Ascending aorta (tissue), 2 donors: ENCODE measurements around the gene C14orf119. TPM values are rescaled to one million over a fixed set of nuclear protein-coding genes. Genes with fewer than 3 reads are reported as not detected.

ENCODE experiments used
- DNase-seq, 2 donors: peaks; one replicate each; pipeline ENCODE4 v3.0.0-alpha.2; 2019; ENCODE audit warnings: low spot score in 2 of 2
- H3K27ac ChIP-seq, 2 donors: fragments of 200-600 bp; sonication (generic); one replicate each; pipeline ENCODE4 v1.5.1; 2016 to 2017; ENCODE audit warnings: mild to moderate bottlenecking in 1 of 2
- H3K27me3 ChIP-seq: fragments of 200-600 bp; sonication (generic); one replicate; pipeline ENCODE4 v1.5.1; 2017
- H3K36me3 ChIP-seq, 2 donors: fragments of 200-600 bp; sonication (generic); one replicate each; pipeline ENCODE4 v1.5.1; 2016
- H3K4me1 ChIP-seq, 2 donors: fragments of 200-600 bp; sonication (generic); one replicate each; pipeline ENCODE4 v1.5.1; 2016 to 2017; ENCODE audit warnings: mild to moderate bottlenecking in 1 of 2
- H3K4me3 ChIP-seq, 2 donors: fragments of 200-600 bp; sonication (generic); one replicate each; pipeline ENCODE4 v1.5.1; 2016 to 2017; ENCODE audit warnings: mild to moderate bottlenecking in 1 of 2
- H3K9me3 ChIP-seq, 2 donors: fragments of 200-600 bp; sonication (generic); one replicate each; pipeline ENCODE4 v1.5.1; 2016
- intact Hi-C: fragments of 100-400 bp; cut with DNase I; formaldehyde crosslinking; loops from one replicate; pipeline ENCODE4 v1.15.1; 2023
- total RNA-seq: library from RNA; depleted of rRNA; stranded (reverse); fragments of >200 nt; gene quantifications from one replicate; pipeline ENCODE4 v1.1.0, GENCODE V29; 2016
- TF ChIP-seq, protein P1 (sequence below), 3 experiments: fragments of 200-600 bp in 2 of 3; fragments of 450-650 bp in 1 of 3; sonication (generic) in 2 of 3; IDR thresholded peaks; one replicate each; pipeline ENCODE4 v1.5.1; 2016 to 2019; ENCODE audit warnings: antibody characterized with exemption in 3 of 3, mild to moderate bottlenecking in 1 of 3, moderate library complexity in 1 of 3

The C14orf119 gene
- total RNA-seq, 1 donor from 2014 or later = 2.2 TPM

GRCh38 chr14:23129759-23130316 lies 34.5 kb downstream of the C14orf119 start:
- Histone ChIP-seq H3K27me3 (no peaks in the 10 kb centered on the region), H3K27ac (no peak overlapping the region), H3K4me3 (no peak overlapping the region), H3K36me3 (peaks cover 45 to 72% of the 10 kb centered on the region in 2 donors), H3K9me3 (no peaks in the 10 kb centered on the region), H3K4me1 (peaks cover 0 to 13% of the 10 kb centered on the region in 2 donors)
- intact Hi-C loops = no loop called here
- TF ChIP-seq, protein P1, sequence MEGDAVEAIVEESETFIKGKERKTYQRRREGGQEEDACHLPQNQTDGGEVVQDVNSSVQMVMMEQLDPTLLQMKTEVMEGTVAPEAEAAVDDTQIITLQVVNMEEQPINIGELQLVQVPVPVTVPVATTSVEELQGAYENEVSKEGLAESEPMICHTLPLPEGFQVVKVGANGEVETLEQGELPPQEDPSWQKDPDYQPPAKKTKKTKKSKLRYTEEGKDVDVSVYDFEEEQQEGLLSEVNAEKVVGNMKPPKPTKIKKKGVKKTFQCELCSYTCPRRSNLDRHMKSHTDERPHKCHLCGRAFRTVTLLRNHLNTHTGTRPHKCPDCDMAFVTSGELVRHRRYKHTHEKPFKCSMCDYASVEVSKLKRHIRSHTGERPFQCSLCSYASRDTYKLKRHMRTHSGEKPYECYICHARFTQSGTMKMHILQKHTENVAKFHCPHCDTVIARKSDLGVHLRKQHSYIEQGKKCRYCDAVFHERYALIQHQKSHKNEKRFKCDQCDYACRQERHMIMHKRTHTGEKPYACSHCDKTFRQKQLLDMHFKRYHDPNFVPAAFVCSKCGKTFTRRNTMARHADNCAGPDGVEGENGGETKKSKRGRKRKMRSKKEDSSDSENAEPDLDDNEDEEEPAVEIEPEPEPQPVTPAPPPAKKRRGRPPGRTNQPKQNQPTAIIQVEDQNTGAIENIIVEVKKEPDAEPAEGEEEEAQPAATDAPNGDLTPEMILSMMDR (IDR thresholded peaks at IDR 0.05) = no peak
- DNase-seq = no peak

DNA sequence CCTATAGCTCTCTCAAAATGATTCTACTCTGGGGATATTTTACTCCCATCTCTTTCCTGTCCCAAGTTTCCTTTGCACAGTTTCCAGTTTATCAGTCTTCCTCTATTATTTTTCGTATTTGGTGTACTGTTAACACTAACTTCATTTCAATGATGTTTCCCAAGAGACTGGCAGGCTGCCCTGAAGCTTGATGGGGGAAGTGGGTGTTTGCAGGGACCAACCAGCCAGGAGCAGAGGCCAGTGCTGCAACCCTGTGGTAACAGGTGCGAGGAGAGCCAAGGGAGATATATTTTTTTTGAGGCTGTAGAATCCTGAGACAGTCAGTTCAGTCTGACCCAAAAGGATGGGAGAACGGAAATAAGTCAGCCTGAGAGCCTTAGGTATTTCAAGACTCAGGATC lies 35.6 kb downstream of the C14orf119 start:
- no peaks in the 10 kb centered on the region for H3K9me3 ChIP-seq
- no peaks in the 10 kb centered on the region for H3K27me3 ChIP-seq
- H3K36me3 ChIP-seq = peaks cover 45 to 78% of the 10 kb centered on the region in 2 donors
- TF ChIP-seq, protein P1 (IDR thresholded peaks at IDR 0.05) = no peak
- DNase-seq = no peak
- no peak overlapping the region for H3K27ac ChIP-seq
- intact Hi-C loops = no loop called here
- H3K4me1 ChIP-seq = peaks cover 0 to 4% of the 10 kb centered on the region in 2 donors
- H3K4me3 ChIP-seq = no peak overlapping the region

- H3K4me1 ChIP-seq = no peaks in the 10 kb centered on the region
- H3K27ac ChIP-seq = no peak overlapping the region
- DNase-seq = no peak
- no peaks in the 10 kb centered on the region for H3K9me3 ChIP-seq
- TF ChIP-seq, protein P1 (IDR thresholded peaks at IDR 0.05) = no peak
- no peaks in the 10 kb centered on the region for H3K27me3 ChIP-seq
- H3K4me3 ChIP-seq = no peak overlapping the region
- peaks cover 50 to 79% of the 10 kb centered on the region in 2 donors for H3K36me3 ChIP-seq
- intact Hi-C loops = no loop called here
These were observed 36.2 kb downstream of the C14orf119 start for GRCh38 chr14:23131482-23131881.

DNA sequence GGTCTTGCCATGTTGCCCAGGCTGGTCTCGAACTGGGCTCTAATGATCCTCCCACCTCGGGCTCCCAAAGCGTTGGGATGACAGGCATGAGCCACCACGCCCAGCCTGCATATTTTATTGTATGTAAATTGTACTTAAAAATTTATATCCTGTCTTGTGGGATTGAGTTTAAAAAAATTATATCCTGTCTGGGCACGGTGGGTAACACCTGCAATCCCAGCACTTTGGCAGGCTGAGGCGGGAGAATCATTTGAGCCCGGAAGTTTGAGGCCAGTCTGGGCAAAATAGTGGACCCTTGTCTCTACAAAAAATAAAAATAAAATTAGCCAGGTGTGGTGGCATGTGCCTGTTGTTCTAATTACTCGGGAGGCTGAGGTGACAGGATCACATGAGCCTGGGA lies 37.7 kb downstream of the C14orf119 start:
- intact Hi-C loops = no loop called here
- no peak for DNase-seq
- H3K4me1 ChIP-seq = no peaks in the 10 kb centered on the region
- no peak overlapping the region for H3K4me3 ChIP-seq
- peaks cover 51 to 79% of the 10 kb centered on the region in 2 donors for H3K36me3 ChIP-seq
- H3K27ac ChIP-seq = no peak overlapping the region
- H3K27me3 ChIP-seq = no peaks in the 10 kb centered on the region
- H3K9me3 ChIP-seq = no peaks in the 10 kb centered on the region
- TF ChIP-seq, protein P1 (IDR thresholded peaks at IDR 0.05) = no peak

DNA sequence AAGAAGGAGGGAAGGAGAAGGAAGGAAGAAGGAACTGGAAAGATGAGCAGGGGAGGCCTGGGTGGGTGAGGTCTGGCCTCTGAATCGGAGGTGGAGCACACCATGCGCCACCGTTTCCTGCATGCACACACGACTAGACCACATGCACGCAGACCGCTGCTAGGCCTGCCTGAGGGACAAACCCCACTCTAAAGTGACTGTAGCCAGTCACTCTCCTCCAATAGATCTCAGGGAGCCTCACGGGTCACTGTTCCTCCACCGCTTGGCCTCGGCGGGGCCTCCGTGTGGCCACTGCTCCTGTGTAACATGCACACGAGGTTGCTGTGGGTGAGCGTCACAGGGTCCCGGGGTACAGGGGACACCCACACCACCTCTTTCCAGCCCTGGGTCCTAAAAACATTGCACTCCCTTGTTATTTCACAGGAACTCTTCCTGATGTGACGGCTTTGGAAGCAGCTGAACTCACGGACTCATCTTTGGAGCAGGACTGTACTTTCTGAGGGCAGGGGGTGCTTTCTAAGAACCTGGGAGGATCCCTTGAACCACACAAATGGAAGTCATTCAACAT lies 41.3 kb downstream of the C14orf119 start:
- TF ChIP-seq, protein P1 (IDR thresholded peaks at IDR 0.05) = no peak
- Histone ChIP-seq H3K27me3 (no peaks in the 10 kb centered on the region), H3K4me3 (no peak overlapping the region), H3K9me3 (no peaks in the 10 kb centered on the region), H3K36me3 (peaks cover 47 to 78% of the 10 kb centered on the region in 2 donors), H3K4me1 (no peaks in the 10 kb centered on the region), H3K27ac (no peak overlapping the region)
- no peak for DNase-seq
- intact Hi-C loops = no loop called here
